B cell (primary cell): Measurements from ENCODE around the gene ACTMAP.

Experiments used
- CTCF ChIP-seq: fragments of 200-600 bp; IDR thresholded peaks from one replicate; pipeline ENCODE4 v1.8.0; 2022; ENCODE audit warnings: antibody characterized with exemption, mild to moderate bottlenecking
- EZH2 ChIP-seq: IDR thresholded peaks from 2 replicates; pipeline ENCODE4 v1.6.1; 2012; ENCODE audit warnings: borderline replicate concordance, low read depth, mild to moderate bottlenecking, moderate library complexity, low read length; ENCODE audit not compliant: insufficient read depth, poor library complexity, severe bottlenecking

- no peak for TF ChIP-seq CTCF
- no peak for TF ChIP-seq EZH2
These were observed 12.6 kb upstream of the ACTMAP start for GRCh38 chr19:40762754-40763470.
